ENCODE measurements around the gene ZBTB1.
"Not testable (repeated sequence)": the region's sequence is repeated elsewhere in the genome, so short reads cannot be mapped to it uniquely, and the experiment has no call there.

ZBTB1 gene

GRCh38 chr14:64569138-64569631, 64.6 kb downstream of the ZBTB1 start:
- no peak for DNase-seq (ENCODE audit: low read depth, low spot score)

- not testable (repeated sequence) for DNase-seq (ENCODE audit: low read depth, low spot score)
These were observed 65.1 kb downstream of the ZBTB1 start for GRCh38 chr14:64569646-64570045.

DNA sequence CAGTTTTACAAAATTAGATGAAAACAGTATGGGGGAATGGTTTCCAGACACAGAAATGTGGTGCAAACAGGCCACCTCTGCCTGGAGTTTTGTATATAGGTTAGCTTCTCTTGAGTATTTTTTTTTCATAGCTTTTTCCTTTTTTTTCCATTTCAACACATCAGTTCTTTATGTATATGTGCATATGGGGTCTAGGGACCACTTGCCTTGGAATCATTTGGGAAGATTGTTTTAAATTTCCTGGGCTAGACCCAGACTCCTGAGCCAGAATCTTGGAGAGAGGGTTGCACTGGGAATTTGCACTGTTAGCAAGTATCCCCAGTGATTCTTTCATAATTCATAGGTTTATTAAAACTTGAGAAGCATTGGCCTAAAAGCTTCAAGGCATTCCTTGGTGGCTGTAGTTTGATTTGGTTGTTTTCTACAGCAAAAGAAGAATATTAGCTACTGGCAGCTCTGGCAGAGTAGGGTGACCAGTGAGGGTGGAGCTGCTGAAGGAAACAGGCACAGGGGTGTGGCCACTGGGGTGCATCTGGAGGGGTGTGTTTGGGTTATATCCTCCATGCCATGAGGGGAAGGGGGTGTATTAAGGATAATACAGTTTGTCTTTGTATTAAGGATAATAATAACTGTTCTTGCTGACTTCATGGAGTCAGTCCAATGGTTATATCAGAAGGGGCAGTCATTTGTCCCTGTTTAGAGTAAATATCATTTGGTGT, 68.0 kb downstream of the ZBTB1 start:
- no peak for DNase-seq (ENCODE audit: low read depth, low spot score)

GRCh38 chr14:64573109-64573508, 68.5 kb downstream of the ZBTB1 start:
- DNase-seq (ENCODE audit: low read depth, low spot score) = no peak
